ENCODE measurements around the gene KIAA1755.

Gene KIAA1755

DNA sequence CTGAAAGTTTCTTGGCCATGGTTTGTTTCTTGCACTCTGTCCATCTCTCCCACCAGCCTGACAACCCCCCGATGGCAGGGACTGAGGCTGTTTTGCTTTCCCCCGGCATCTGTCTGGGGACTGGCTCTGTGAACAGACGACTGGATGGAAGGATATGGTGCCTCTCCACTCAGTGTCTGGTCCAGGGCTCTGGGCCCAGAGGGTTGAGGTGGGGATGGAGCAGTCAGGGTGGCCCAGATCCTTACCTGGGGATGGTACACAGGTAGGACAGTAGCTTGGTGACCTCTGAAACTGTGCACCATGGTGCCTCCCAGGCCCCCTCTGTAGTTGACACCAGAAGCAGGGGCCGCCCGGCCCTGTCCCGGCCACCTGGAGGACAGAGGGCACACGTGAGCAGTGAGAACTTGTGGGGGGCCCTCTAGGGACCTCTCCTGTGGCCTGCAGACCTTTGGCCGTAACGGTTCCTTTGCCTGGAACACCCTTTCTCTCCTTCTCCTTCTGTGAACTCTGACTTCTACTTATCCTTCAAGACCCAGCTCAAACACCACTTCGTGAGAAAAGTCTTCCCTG lies 29.5 kb downstream of the KIAA1755 start:
- TF ChIP-seq, protein P1, sequence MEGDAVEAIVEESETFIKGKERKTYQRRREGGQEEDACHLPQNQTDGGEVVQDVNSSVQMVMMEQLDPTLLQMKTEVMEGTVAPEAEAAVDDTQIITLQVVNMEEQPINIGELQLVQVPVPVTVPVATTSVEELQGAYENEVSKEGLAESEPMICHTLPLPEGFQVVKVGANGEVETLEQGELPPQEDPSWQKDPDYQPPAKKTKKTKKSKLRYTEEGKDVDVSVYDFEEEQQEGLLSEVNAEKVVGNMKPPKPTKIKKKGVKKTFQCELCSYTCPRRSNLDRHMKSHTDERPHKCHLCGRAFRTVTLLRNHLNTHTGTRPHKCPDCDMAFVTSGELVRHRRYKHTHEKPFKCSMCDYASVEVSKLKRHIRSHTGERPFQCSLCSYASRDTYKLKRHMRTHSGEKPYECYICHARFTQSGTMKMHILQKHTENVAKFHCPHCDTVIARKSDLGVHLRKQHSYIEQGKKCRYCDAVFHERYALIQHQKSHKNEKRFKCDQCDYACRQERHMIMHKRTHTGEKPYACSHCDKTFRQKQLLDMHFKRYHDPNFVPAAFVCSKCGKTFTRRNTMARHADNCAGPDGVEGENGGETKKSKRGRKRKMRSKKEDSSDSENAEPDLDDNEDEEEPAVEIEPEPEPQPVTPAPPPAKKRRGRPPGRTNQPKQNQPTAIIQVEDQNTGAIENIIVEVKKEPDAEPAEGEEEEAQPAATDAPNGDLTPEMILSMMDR (conservative IDR thresholded peaks at IDR 0.05; ENCODE audit: low read length) = no peak
- TF ChIP-seq EZH2phosphoT487 (IDR thresholded peaks at IDR 0.05; ENCODE audit: borderline replicate concordance) = no peak
- H2AFZ ChIP-seq (ENCODE audit: low read length) = no peak overlapping the region
- no peaks in the 10 kb centered on the region for H3K27me3 ChIP-seq (ENCODE audit: insufficient read depth, low read length, poor library complexity, severe bottlenecking)

DNA sequence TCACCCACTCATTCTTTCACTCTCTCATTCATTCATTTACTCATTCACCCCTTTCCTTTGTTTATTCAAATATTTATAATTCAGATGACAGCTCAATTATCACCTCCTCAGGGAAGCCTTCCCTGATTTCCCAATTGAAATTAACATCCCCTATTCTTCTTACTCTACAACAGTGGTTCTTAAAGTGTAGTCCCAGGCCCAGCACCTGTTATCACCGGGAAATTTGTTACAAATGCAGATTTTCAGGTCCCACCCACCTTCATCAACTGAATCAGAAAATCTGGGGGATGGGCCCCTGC lies 30.3 kb downstream of the KIAA1755 start:
- no peaks in the 10 kb centered on the region for H3K27me3 ChIP-seq (ENCODE audit: insufficient read depth, low read length, poor library complexity, severe bottlenecking)
- no peaks in the 10 kb centered on the region for H3K4me1 ChIP-seq (ENCODE audit: insufficient read depth, low read length, poor library complexity, severe bottlenecking)
- no peaks in the 10 kb centered on the region for H4K20me1 ChIP-seq (ENCODE audit: insufficient read depth, low read length, poor library complexity, severe bottlenecking)
- H3K9me2 ChIP-seq (replicated peaks; ENCODE audit: low read depth, low read length) = no peaks in the 10 kb centered on the region
- no peak overlapping the region for H3K4me2 ChIP-seq (ENCODE audit: low read depth, low read length, poor library complexity, severe bottlenecking)
- no peak overlapping the region for H2AFZ ChIP-seq (ENCODE audit: low read length)
- no peaks in the 10 kb centered on the region for H3K36me3 ChIP-seq (ENCODE audit: insufficient read depth, low read length)
- H3K9ac ChIP-seq (ENCODE audit: low read depth, low read length, poor library complexity, severe bottlenecking) = no peak overlapping the region
- H3K9me3 ChIP-seq (ENCODE audit: insufficient read depth, low read depth, low read length) = no peaks in the 10 kb centered on the region
- no peak overlapping the region for H3K4me3 ChIP-seq (ENCODE audit: low read length, poor library complexity, severe bottlenecking)
- no peaks in the 10 kb centered on the region for H3F3A ChIP-seq (ENCODE audit: low read depth)
- TF ChIP-seq, protein P1 (conservative IDR thresholded peaks at IDR 0.05; ENCODE audit: low read length) = no peak
- TF ChIP-seq EZH2phosphoT487 (IDR thresholded peaks at IDR 0.05; ENCODE audit: borderline replicate concordance) = no peak
- no peaks in the 10 kb centered on the region for H3K79me2 ChIP-seq (ENCODE audit: insufficient read depth, low read length)

More for the DNA sequence above, 29.5 kb downstream of the KIAA1755 start:
- Histone ChIP-seq H3K4me2 (ENCODE audit: low read depth, low read length, poor library complexity, severe bottlenecking) (no peak overlapping the region), H3K4me1 (ENCODE audit: insufficient read depth, low read length, poor library complexity, severe bottlenecking) (no peaks in the 10 kb centered on the region), H3K79me2 (ENCODE audit: insufficient read depth, low read length) (no peaks in the 10 kb centered on the region), H4K20me1 (ENCODE audit: insufficient read depth, low read length, poor library complexity, severe bottlenecking) (no peaks in the 10 kb centered on the region), H3F3A (ENCODE audit: low read depth) (no peaks in the 10 kb centered on the region), H3K4me3 (ENCODE audit: low read length, poor library complexity, severe bottlenecking) (no peak overlapping the region), H3K9me2 (replicated peaks; ENCODE audit: low read depth, low read length) (no peaks in the 10 kb centered on the region), H3K9me3 (ENCODE audit: insufficient read depth, low read depth, low read length) (no peaks in the 10 kb centered on the region), H3K36me3 (ENCODE audit: insufficient read depth, low read length) (no peaks in the 10 kb centered on the region), H3K9ac (ENCODE audit: low read depth, low read length, poor library complexity, severe bottlenecking) (no peak overlapping the region)

- Histone ChIP-seq H3K9me3 (ENCODE audit: insufficient read depth, low read depth, low read length) (no peaks in the 10 kb centered on the region), H3K79me2 (ENCODE audit: insufficient read depth, low read length) (no peaks in the 10 kb centered on the region)
Observed at GRCh38 chr20:38229376-38230252, 30.9 kb downstream of the KIAA1755 start.

More at GRCh38 chr20:38229376-38230252, 30.9 kb downstream of the KIAA1755 start:
- no peak overlapping the region for H2AFZ ChIP-seq (ENCODE audit: low read length)
- H3K4me1 ChIP-seq (ENCODE audit: insufficient read depth, low read length, poor library complexity, severe bottlenecking) = no peaks in the 10 kb centered on the region
- no peaks in the 10 kb centered on the region for H3K9me2 ChIP-seq (replicated peaks; ENCODE audit: low read depth, low read length)
- no peaks in the 10 kb centered on the region for H3K36me3 ChIP-seq (ENCODE audit: insufficient read depth, low read length)
- H4K20me1 ChIP-seq (ENCODE audit: insufficient read depth, low read length, poor library complexity, severe bottlenecking) = no peaks in the 10 kb centered on the region
- H3F3A ChIP-seq (ENCODE audit: low read depth) = no peaks in the 10 kb centered on the region
- H3K9ac ChIP-seq (ENCODE audit: low read depth, low read length, poor library complexity, severe bottlenecking) = no peak overlapping the region
- no peaks in the 10 kb centered on the region for H3K27me3 ChIP-seq (ENCODE audit: insufficient read depth, low read length, poor library complexity, severe bottlenecking)
- H3K4me3 ChIP-seq (ENCODE audit: low read length, poor library complexity, severe bottlenecking) = no peak overlapping the region
- H3K4me2 ChIP-seq (ENCODE audit: low read depth, low read length, poor library complexity, severe bottlenecking) = no peak overlapping the region
- TF ChIP-seq EZH2phosphoT487 (IDR thresholded peaks at IDR 0.05; ENCODE audit: borderline replicate concordance) = no peak
- TF ChIP-seq, protein P1 (conservative IDR thresholded peaks at IDR 0.05; ENCODE audit: low read length) = peak; percentile 69
